SIG-M5 (cell line): ENCODE measurements around the gene TM7SF2.

Source experiments
- DNase-seq: peaks from one replicate; lab custom pipeline; 2025; lab: John Stamatoyannopoulos, UW

The TM7SF2 gene

DNA sequence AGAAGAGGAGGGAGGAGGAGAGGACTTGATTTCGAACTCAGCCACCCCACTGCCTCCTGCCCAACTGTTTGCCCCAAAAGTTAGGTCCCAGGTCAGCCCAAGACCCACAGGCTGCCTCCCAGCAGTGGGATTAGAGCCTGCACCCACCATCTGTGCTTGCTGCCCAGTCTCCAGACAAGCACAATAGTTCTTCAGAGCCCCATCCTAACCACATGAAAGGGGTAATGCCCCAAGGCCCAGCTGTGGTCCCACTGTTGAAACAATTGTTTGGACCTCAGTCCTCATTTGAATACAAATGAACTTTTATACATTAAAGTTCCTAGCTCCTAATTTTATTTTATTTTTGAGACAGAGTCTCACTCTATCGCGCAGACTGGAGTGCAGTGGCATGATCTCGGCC, 21.0 kb upstream of the TM7SF2 start:
- no peak for DNase-seq

DNA sequence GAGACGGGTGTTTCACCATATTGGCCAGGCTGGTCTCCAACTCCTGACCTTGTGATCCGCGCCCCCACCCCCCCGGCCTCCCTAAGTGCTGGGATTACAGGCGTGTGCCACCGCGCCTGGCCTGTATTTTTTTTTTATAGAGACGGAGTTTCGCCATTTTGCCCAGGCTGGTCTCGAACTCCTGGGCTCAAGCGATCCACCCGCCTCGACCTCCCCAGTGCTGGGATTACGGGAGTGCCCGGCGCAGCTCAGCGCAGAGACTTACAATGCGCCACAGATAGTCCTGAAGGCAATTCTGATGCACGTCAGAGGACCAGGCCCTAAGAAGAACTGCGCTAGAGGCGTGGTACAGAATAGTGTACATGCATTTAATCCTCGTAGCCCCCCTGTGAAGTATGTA, 16.2 kb upstream of the TM7SF2 start:
- no peak for DNase-seq

DNA sequence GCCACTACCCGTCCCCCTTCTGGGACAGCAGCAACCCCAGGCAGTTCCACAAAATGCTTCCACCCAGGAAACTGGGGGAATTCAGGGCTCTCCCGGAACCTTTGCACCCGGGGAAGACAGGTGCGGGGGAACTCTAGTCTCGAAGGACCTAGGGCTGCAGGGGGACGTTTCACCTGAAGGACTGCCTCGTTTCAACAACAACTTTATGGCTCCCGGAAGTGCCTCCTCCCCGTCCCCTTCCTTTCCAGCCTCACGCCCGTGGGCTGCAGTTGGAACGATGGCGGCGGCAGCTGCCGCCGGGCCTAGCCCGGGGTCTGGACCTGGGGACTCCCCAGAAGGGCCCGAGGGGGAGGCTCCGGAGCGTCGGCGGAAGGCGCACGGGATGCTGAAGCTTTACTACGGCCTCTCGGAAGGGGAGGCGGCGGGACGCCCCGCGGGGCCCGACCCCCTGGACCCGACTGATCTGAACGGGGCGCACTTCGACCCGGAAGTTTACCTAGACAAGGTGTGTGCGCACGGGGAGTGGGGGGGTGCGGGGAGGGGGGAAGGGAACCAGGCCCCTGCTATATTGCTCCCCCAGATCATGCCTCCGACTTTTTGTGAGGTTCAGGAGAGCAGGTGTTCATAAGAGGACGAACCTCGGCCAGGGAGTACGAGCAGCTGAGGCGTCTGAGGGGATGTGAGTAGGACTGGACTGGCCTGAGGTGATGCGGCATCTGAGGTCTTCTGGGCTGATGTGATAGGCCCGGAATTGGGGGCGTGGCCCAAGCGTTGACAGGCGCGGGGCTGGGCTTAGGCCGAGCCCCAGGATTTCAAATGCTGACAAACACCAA, 15.5 kb upstream of the TM7SF2 start, which contains the start of gene VPS51:
VPS51 (plus strand) TSS at position 241 of the 833 bp plus-strand sequence; CDS start at position 278, 37 bp downstream.
- peak; percentile 43 for DNase-seq

DNA sequence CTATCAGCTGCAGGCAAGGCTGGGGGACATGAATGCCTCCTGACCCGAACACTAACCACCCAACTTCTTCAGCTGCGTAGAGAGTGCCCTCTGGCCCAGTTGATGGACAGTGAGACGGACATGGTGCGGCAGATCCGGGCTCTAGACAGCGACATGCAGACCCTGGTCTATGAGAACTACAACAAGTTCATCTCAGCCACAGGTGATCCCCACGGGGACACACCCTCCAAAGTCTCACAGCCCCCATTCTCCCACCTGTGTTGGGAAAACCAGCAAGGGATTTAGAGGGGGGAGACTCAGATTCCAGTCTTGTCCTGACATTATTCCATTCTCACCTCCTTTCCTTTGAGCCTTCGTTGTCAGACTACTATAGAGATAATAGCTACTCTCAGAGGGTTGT, 14.7 kb upstream of the TM7SF2 start:
- no peak for DNase-seq

DNA sequence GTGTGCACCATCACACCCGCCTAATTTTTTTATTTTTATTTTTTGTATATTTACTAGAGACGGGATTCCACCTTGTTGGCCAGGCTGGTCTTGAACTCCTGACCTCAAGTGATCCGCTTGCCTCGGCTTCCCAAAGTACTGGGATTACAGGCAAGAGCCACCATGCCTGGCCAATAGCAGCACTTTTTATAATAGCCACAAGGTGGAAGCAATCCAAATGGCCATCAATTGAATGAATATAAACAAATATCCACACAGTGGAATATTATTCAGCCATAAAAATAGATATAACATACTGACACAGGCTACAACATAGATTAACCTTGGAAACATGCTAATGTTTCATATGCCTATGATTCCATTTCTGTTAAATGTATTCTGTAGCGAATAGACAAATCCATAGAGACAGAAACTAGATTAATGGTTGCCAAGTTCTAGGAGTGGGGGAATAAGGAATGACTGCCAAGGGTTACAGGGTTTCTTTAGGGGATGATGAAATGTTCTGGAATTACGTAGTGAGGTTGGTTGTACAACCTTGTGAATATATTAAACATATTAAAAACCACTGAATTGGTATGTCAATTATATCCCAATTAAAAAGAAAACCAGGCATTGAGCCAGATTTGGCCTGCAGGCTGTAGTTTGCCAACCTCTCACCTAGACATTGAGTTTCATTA, 10.9 kb upstream of the TM7SF2 start:
- DNase-seq, result no peak

DNA sequence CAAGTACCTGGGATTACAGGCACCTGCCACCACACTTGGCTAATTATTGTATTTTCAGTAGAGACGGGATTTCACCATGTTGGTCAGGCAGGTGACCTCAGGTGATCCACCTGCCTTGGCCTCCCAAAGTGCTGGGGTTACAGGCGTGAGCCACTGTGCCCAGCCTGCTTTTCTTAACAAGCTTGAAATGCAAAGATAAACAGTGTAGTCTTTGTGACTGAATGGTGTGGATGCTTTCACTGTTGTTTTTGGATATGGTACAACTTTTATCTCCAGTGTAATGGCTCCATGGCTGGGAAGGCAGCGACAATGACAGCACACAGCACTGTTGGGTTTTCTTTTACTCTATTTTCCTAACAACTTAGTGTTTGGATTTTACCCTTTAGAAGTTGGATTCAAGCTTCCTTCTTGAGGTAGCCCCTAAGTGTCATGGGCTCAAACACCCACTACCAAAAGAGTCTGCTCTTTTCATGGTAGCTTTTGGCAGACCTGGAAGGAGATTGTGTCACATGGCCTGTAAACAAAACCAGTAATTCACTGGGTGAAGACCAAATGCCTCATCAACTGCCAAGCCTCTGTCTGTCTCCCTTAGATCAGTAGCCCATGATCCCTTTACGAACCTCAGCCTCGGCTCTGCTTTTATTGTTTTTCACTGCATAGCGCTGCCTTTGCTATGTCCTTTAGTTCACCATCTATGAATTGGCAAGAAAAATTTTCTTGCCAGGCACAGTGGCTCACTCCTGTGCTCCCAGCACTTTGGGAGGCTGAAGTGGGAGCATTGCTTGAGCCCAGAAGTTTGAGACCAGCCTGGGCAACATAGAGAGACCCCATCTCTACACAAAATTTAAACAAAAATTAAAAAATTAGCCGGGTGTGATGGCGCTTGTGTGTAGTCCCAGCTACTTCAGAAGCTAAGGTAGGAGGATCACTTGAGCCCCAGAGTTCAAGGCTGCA, 9.3 kb upstream of the TM7SF2 start:
- DNase-seq, result no peak

DNA sequence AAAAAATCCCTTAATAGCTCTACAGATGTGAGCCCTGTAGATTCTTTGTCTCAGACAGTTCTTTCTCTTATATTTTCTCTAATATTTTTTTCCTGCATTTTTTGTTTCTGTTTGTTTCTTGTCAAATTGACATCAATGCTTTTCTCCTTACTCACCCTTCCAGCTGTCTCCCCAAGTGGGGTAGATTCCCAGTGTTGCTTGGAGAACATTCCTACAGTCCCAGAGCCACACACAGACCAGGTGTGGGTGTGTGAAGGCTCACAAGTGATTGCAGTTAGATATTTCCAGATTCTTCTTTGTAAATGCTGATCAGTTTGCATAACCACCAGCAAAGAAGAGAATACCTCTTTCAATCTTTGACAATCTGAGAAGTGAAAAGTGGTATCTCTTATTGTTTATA, 8.2 kb upstream of the TM7SF2 start:
- no peak for DNase-seq

DNA sequence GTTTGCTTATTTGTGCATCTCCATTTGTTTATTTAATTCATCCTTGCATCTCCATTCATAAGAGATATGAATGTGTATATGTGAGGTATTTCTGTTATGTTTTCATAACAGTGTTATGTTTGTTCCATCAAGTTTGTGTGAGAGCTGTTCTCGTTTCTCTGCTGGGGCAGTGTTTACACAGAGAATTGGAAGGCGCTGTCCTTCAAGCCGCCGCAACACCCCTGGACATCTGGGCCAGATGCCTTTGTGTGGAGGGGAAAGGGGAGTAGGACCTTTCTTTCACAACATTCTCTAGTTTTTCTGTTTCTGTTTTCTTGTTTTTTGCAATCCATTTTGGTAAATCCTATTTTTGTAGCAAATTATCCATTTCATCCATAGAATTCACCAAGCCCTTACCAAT, 7.0 kb upstream of the TM7SF2 start:
- DNase-seq, result no peak

DNA sequence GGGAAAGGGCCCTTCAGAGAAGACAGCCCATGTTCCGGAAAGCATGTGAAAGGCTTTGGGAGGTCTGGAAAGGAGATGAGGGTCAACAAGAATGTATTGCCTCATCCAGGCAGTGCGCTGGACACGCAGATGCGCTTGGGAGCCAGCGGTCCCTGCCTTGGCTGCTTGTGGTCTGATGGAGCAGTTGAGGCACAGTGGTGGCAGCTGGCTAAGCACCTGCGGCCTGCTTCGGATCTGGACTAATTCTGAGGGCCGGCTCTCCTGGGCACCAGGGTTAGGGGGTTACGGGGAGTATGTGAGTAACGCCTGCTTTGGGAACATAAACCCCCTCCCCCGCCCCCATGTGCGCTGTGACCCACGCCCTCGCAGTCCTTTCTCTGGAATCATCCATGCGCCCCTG, 4.6 kb upstream of the TM7SF2 start:
- no peak for DNase-seq

DNA sequence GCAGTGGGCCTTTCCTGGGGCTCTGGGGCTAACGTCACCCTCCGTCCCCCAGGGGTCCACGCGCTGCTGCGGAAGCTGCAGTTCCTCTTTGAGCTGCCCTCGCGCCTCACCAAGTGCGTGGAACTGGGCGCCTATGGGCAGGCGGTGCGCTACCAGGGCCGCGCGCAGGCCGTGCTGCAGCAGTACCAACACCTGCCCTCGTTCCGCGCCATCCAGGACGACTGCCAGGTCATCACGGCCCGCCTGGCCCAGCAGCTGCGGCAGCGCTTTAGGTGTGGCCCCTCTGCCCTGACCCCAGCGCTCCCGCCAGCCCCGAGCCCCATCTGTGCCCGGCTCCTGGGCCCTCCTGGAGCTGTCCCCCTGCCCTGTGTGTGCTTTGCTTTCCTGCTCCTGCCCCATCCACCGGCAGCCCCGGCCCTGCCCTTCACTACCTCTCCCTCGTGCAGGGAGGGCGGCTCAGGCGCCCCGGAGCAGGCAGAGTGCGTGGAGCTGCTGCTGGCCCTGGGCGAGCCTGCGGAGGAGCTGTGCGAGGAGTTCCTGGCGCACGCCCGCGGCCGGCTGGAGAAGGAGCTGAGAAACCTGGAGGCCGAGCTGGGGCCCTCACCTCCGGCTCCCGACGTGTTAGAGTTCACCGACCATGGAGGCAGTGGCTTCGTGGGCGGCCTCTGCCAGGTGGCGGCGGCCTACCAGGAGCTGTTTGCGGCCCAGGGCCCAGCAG, 3.8 kb upstream of the TM7SF2 start:
- no peak for DNase-seq

DNA sequence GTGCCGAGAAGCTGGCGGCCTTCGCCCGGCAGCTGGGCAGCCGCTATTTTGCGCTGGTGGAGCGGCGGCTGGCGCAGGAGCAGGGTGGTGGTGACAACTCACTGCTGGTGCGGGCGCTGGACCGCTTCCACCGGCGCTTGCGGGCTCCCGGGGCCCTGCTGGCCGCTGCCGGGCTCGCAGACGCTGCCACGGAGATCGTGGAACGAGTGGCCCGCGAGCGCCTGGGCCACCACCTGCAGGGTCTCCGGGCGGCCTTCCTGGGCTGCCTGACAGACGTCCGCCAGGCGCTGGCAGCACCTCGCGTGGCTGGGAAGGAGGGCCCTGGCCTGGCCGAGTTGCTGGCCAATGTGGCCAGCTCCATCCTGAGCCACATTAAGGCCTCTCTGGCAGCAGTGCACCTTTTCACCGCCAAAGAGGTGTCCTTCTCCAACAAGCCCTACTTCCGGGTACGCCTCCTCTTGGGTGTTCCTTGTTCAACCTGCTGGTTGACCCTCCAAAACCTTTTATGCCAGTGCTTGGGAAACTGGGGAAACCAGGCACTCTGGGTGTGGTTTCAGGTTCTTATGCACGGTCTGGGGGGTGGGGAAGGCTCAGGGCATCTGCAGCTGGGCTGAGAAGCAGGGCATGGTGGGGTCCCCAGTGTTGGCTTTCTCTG, 3.1 kb upstream of the TM7SF2 start:
- no peak for DNase-seq

DNA sequence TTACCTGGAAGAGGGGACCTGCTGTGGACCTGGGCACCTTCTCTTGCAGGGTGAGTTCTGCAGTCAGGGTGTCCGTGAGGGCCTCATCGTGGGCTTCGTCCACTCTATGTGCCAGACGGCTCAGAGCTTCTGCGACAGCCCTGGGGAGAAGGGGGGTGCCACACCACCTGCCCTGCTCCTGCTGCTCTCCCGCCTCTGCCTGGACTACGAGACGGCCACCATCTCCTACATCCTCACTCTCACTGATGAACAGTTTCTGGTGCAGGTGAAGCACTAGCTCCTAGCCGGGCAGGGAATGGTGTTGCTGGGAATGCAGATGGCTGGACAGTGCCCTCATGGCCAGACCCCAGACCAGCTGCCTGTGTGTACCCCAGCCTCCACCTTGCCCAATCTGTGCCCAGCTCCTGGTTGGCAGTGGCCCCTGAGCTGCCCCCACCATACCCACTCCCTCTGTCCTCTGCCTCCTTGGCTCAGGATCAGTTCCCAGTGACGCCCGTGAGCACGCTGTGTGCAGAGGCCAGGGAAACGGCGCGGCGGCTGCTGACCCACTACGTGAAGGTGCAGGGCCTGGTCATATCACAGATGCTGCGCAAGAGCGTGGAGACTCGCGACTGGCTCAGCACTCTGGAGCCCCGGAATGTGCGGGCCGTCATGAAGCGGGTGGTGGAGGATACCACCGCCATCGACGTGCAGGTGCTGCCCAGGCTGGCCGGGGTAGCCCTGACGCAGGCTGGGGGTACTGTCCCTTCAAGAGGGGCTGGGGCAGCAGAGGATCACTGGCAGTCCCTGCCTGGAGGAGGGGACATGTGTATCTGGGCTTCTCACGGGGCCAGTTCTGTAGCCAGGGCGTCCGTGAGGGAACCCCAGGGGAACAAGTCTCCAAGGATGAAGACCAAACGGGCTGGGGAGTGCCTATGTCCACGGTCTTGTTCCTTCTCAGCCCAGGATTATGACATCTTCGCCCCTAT, 2.2 kb upstream of the TM7SF2 start:
- DNase-seq, result no peak

DNA sequence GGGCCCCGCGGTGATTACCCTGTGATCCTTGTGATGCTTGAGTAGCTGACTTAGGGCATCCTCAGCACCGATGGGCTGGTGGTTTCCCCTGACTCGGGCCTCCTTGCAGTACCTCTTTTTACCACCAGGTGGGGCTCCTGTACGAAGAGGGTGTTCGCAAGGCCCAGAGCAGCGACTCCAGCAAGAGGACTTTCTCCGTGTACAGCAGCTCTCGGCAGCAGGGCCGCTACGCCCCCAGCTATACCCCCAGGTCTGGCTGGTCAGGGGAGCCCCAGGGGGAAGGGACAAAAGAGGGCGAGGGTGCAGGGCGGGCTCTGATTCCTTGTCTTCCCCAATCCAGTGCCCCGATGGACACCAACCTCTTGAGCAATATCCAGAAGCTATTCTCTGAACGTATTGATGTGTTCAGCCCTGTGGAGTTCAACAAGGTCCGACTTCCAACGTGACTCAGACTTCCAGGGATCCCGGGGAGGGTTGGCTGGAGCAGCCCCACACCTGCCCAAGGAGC, 1.3 kb upstream of the TM7SF2 start:
- peak; percentile 39 for DNase-seq

DNA sequence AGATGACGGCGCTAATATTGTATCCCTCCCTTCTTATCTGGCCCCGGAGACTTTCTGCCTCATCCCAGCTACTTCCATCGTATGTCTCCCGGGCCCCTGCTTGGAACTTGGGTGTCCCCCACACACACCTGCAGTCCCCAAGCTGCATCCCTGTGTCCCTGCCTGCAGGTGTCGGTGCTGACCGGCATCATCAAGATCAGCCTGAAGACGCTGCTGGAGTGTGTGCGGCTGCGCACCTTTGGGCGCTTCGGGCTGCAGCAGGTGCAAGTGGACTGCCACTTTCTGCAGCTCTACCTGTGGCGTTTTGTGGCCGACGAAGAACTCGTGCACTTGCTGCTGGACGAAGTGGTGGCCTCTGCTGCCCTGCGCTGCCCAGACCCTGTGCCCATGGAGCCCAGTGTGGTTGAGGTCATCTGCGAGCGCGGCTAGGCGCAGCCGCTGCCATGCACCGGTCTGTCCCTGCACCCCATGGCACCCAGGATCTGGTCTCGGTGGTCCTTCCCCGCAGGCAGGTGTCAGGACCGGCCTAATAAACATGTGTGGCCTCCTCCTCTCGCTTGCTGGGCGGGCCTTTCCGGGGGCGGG, 421 bp upstream of the TM7SF2 start:
- no peak for DNase-seq

DNA sequence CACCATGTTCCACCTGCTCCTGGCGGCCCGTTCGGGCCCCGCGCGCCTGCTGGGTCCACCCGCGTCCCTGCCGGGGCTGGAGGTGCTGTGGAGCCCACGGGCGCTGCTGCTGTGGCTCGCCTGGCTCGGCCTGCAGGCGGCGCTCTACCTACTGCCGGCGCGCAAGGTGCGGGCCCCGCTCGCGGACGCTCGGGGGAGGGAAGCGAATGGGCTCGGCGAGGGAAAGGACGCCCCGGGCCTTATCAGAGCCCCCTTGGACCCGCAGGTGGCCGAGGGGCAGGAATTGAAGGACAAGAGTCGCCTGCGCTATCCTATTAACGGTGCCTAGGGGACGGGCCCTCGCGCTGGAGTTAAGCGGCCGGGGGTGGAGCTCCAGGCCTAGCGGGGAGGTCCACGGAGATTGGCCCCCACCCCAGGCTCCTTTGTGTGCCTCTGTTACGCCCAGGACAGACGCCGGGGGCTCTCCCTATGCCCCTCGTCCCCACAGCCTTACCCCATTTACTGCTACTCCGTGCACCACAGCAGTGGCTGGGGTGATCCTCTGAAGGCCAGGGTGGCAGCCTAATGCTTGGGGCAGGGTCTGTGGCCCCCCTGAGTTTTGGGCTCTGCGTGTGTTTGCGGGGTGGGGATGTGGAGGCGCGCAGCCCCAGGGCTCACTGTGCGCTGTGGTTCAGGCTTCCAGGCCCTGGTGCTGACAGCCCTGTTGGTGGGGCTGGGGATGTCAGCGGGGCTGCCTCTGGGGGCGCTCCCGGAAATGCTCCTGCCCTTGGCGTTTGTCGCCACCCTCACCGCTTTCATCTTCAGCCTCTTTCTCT, 1.1 kb downstream of the TM7SF2 start:
- DNase-seq, result no peak

DNA sequence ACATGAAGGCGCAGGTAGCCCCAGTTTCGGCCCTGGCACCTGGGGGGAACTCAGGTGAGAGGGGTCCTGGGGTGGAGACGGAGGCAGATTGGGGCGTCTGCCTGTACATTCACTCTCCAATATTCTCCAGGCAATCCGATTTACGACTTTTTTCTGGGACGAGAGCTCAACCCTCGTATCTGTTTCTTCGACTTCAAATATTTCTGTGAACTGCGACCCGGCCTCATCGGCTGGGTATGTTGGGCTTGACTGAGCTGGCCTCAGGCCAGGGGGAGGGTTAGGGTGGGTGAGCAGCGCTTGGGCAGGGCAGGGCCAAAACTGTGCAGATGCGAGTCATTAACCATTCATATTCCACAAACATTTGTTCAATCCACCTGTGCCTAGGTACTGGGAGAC, 1.7 kb downstream of the TM7SF2 start:
- DNase-seq, result no peak

DNA sequence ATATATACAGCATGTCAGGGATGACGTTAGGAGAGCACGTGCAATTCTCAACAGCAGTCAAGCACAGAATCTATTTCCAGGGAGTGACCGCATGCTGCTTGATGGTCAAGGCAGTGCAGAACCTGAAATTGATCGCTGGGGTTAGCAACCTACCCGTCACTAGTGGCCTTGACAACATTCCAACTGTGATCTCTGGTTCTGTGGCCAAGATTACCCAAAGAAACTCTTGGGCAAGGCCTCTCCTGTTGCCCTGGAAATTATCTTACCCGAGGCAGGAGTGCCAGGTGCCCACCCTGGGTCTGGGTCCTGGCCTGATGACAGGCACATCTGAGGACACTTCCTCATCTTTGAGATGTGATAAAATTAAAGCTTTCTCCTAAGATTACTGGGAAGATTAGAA, 2.2 kb downstream of the TM7SF2 start:
- DNase-seq, result no peak

DNA sequence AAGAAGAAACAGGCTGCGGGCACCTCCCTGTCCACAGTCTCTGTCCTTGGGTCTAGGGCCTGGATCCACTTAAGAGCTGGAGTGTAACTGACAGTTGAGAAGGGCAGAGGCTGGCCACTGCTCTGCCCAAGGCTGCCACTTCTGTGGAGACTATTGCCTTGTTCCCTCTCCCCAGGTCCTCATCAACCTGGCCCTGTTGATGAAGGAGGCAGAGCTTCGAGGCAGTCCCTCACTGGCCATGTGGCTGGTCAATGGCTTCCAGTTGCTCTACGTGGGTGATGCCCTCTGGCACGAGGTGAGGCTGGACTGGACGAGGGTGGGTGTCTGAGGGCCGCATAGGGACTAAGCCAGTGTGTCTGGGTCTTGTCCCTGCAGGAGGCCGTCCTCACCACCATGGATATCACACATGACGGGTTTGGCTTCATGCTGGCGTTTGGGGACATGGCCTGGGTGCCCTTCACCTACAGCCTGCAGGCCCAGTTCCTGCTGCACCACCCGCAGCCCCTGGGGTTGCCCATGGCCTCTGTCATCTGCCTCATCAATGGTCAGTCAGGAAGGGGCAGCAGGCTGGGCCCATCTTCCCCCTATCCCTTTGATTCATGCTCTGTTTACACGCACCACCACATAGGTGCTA, 3.0 kb downstream of the TM7SF2 start:
- DNase-seq, result no peak
